Activated CD4-positive, alpha-beta T cell treated with anti-CD3 and anti-CD28 coated beads, Interleukin-10, Interleukin-2, amounts not matched to agents 100 ng/mL and 50 ng/mL, durations not matched to agents 16 hours and 8 hours (primary cell): ENCODE data around the gene KRTAP4-4.
"Not testable (repeated sequence)": the region's sequence is repeated elsewhere in the genome, so short reads cannot be mapped to it uniquely, and the experiment has no call there.

Experiments
- DNase-seq: peaks from one replicate; pipeline ENCODE4 v3.0.0-alpha.2; 2020

KRTAP4-4 gene

GRCh38 chr17:41147531-41148204 is 12.9 kb downstream of the KRTAP4-4 start:
- no peak for DNase-seq

- DNase-seq: no peak
These were observed 15.3 kb downstream of the KRTAP4-4 start for GRCh38 chr17:41145261-41145660.

- no peak for DNase-seq
These were observed 15.7 kb downstream of the KRTAP4-4 start for GRCh38 chr17:41144846-41145245.

GRCh38 chr17:41141361-41141760 is 19.2 kb downstream of the KRTAP4-4 start:
- no peak for DNase-seq

- DNase-seq: no peak
These were observed 20.0 kb downstream of the KRTAP4-4 start, which contains the start of gene KRTAP4-6 for GRCh38 chr17:41140360-41141131. KRTAP4-6 (minus strand) TSS chr17:41140544; CDS start chr17:41140487, 57 bp downstream.

GRCh38 chr17:41139865-41140264 is 20.7 kb downstream of the KRTAP4-4 start:
- DNase-seq: not testable (repeated sequence)

GRCh38 chr17:41133880-41134735 is 26.4 kb downstream of the KRTAP4-4 start:
- DNase-seq: no peak

GRCh38 chr17:41131979-41132378 is 28.6 kb downstream of the KRTAP4-4 start:
- DNase-seq: no peak

GRCh38 chr17:41127371-41127770 is 33.2 kb downstream of the KRTAP4-4 start:
- DNase-seq: no peak

- DNase-seq: no peak
These were observed 34.1 kb downstream of the KRTAP4-4 start for GRCh38 chr17:41126412-41126811.

GRCh38 chr17:41125064-41125463 is 35.5 kb downstream of the KRTAP4-4 start:
- DNase-seq: no peak

- not testable (repeated sequence) for DNase-seq
These were observed 36.6 kb downstream of the KRTAP4-4 start, which contains the start of gene KRTAP4-12 for GRCh38 chr17:41123991-41124371. KRTAP4-12 (minus strand) TSS chr17:41124182; CDS start chr17:41124122, 60 bp downstream.

GRCh38 chr17:41123292-41123990 is 37.1 kb downstream of the KRTAP4-4 start:
- DNase-seq: not testable (repeated sequence)

GRCh38 chr17:41121742-41122141 is 38.8 kb downstream of the KRTAP4-4 start:
- no peak for DNase-seq

GRCh38 chr17:41119696-41120690 is 40.6 kb downstream of the KRTAP4-4 start:
- not testable (repeated sequence) for DNase-seq

GRCh38 chr17:41118721-41119120 is 41.8 kb downstream of the KRTAP4-4 start:
- DNase-seq: no peak

GRCh38 chr17:41117846-41118386 is 42.6 kb downstream of the KRTAP4-4 start, which contains the start of gene KRTAP4-11:
KRTAP4-11 (minus strand) TSS chr17:41118373; CDS start chr17:41118315, 58 bp downstream.
- DNase-seq: not testable (repeated sequence)

- no peak for DNase-seq
These were observed 44.3 kb downstream of the KRTAP4-4 start for GRCh38 chr17:41116297-41116696.

- no peak for DNase-seq
These were observed 49.2 kb downstream of the KRTAP4-4 start for GRCh38 chr17:41111151-41111885.
